Ishikawa (cell line): Measurements from ENCODE around the gene TM4SF1.

ENCODE experiments used
- CEBPB ChIP-seq: IDR thresholded peaks from 2 replicates; pipeline ENCODE4 v1.6.1; 2012
- CREB1 ChIP-seq: IDR thresholded peaks from 2 replicates; pipeline ENCODE4 v1.6.1; 2012; ENCODE audit warnings: low read depth
- EGR1 ChIP-seq: IDR thresholded peaks from 2 replicates; pipeline ENCODE4 v1.6.1; 2012
- EP300 ChIP-seq: IDR thresholded peaks from 2 replicates; pipeline ENCODE4 v1.6.1; 2012; ENCODE audit warnings: borderline replicate concordance
- MAX ChIP-seq: IDR thresholded peaks from 2 replicates; pipeline ENCODE4 v1.6.1; 2012
- TAF1 ChIP-seq: IDR thresholded peaks from 2 replicates; pipeline ENCODE4 v1.6.1; 2012; ENCODE audit warnings: low read depth, mild to moderate bottlenecking
- TEAD4 ChIP-seq: IDR thresholded peaks from 2 replicates; pipeline ENCODE4 v1.6.1; 2012
- USF1 ChIP-seq: IDR thresholded peaks from 2 replicates; pipeline ENCODE4 v1.6.1; 2012
- YY1 ChIP-seq: IDR thresholded peaks from 2 replicates; pipeline ENCODE4 v1.6.1; 2012; ENCODE audit warnings: low read depth
- ZBTB7A ChIP-seq: IDR thresholded peaks from 2 replicates; pipeline ENCODE4 v1.6.1; 2012; ENCODE audit warnings: low read depth
- TF ChIP-seq, protein P1 (sequence below): IDR thresholded peaks from 2 replicates; pipeline ENCODE4 v1.6.1; 2012; ENCODE audit warnings: low read depth, mild to moderate bottlenecking

DNA sequence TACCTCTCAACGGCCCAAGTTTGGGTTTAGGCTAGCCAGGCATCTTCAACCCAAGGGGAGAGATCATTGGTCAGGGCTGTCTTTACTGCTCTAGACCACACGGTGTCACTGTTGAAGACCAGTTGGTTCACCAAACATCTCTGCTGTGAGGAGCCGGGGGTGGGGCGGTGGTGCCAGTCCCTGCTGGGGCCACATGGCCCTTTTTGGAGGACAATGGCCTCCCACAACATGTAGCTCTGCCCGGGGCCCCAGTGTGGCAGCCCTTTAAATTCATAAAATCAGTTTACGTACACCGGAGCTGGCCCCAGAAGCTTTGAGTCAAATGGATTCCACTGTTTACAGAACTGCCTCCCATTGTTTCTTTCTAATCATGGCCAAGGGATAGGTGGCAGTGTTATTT is 24.9 kb downstream of the TM4SF1 start:
- TF ChIP-seq EP300 (no peak), TAF1 (no peak), MAX (peak; percentile 53; the same call in 1 of the 2 replicates), CREB1 (no peak), YY1 (no peak), CEBPB (no peak), TEAD4 (no peak), EGR1 (no peak), ZBTB7A (no peak), USF1 (0 out of 2 replicates have a peak, but pooled peaks have one; percentile 20)
- TF ChIP-seq, protein P1, sequence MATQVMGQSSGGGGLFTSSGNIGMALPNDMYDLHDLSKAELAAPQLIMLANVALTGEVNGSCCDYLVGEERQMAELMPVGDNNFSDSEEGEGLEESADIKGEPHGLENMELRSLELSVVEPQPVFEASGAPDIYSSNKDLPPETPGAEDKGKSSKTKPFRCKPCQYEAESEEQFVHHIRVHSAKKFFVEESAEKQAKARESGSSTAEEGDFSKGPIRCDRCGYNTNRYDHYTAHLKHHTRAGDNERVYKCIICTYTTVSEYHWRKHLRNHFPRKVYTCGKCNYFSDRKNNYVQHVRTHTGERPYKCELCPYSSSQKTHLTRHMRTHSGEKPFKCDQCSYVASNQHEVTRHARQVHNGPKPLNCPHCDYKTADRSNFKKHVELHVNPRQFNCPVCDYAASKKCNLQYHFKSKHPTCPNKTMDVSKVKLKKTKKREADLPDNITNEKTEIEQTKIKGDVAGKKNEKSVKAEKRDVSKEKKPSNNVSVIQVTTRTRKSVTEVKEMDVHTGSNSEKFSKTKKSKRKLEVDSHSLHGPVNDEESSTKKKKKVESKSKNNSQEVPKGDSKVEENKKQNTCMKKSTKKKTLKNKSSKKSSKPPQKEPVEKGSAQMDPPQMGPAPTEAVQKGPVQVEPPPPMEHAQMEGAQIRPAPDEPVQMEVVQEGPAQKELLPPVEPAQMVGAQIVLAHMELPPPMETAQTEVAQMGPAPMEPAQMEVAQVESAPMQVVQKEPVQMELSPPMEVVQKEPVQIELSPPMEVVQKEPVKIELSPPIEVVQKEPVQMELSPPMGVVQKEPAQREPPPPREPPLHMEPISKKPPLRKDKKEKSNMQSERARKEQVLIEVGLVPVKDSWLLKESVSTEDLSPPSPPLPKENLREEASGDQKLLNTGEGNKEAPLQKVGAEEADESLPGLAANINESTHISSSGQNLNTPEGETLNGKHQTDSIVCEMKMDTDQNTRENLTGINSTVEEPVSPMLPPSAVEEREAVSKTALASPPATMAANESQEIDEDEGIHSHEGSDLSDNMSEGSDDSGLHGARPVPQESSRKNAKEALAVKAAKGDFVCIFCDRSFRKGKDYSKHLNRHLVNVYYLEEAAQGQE = no peak
